WERI-Rb-1 (cell line): Measurements from ENCODE around the gene CPD.

ENCODE experiments used
- DNase-seq: peaks from one replicate; pipeline ENCODE4 v3.0.0-alpha.2; 2020
- H3K27ac ChIP-seq: fragments of 250-450 bp; sonication (Bioruptor Pico); 2 replicates; pipeline ENCODE4 v1.5.1; 2020; ENCODE audit warnings: mild to moderate bottlenecking, moderate library complexity
- H3K27me3 ChIP-seq: fragments of 250-450 bp; sonication (Bioruptor Pico); 2 replicates; pipeline ENCODE4 v1.5.1; 2021; ENCODE audit warnings: mild to moderate bottlenecking, low read depth, moderate library complexity; ENCODE audit not compliant: insufficient read depth, severe bottlenecking
- H3K36me3 ChIP-seq: fragments of 250-450 bp; sonication (Bioruptor Pico); 2 replicates; pipeline ENCODE4 v1.5.1; 2020; ENCODE audit warnings: mild to moderate bottlenecking, moderate library complexity
- H3K4me3 ChIP-seq: 2 replicates; pipeline ENCODE4 v1.5.1; 2011; ENCODE audit warnings: low read depth, mild to moderate bottlenecking, control low read depth, low read length
- H3K9me3 ChIP-seq: fragments of 250-450 bp; sonication (Bioruptor Pico); 2 replicates; pipeline ENCODE4 v1.5.1; 2021; ENCODE audit warnings: mild to moderate bottlenecking, moderate library complexity; ENCODE audit not compliant: severe bottlenecking
- TF ChIP-seq, protein P1 (sequence below): IDR thresholded peaks from 2 replicates; pipeline ENCODE4 v1.5.1; 2011; ENCODE audit warnings: low read depth, mild to moderate bottlenecking, control low read depth, inconsistent platforms, low read length

CPD gene

DNA sequence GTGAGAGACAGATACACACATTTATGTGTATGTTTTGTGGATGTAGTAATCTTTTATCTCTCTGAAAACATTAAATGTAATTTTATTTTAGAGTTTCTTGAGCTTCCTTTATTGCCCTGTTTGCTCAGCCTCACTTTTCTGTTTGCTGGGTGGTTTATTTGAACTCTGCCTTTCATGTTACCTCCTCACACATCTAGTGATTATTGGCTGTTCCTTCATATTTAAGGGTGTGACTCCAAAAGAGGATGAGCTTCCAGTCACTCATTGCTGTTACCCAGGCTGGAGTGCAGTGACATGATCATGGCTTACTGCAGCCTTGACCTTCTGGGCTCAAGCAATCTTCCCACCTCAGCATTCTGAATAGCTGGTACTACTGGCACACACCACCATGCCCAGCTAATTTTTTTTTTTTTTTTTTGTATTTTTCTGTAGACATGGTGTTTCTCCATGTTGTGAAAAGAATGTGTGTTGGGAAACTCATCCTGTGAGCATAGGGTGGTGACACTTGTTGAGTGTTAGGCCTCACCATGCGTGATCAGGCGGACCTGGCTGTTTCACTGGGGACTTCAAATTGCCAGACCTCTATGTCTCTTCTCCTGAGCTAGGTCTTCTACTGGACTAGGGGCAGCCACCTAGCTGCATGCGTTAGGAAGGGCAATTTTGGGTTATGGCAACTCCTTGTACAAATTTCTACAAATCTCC is 136.3 kb downstream of the CPD start:
- Histone ChIP-seq H3K4me3 (no peak overlapping the region), H3K36me3 (peaks cover 32% of the 10 kb centered on the region), H3K27me3 (no peaks in the 10 kb centered on the region), H3K9me3 (no peaks in the 10 kb centered on the region), H3K27ac (no peak overlapping the region)
- TF ChIP-seq, protein P1, sequence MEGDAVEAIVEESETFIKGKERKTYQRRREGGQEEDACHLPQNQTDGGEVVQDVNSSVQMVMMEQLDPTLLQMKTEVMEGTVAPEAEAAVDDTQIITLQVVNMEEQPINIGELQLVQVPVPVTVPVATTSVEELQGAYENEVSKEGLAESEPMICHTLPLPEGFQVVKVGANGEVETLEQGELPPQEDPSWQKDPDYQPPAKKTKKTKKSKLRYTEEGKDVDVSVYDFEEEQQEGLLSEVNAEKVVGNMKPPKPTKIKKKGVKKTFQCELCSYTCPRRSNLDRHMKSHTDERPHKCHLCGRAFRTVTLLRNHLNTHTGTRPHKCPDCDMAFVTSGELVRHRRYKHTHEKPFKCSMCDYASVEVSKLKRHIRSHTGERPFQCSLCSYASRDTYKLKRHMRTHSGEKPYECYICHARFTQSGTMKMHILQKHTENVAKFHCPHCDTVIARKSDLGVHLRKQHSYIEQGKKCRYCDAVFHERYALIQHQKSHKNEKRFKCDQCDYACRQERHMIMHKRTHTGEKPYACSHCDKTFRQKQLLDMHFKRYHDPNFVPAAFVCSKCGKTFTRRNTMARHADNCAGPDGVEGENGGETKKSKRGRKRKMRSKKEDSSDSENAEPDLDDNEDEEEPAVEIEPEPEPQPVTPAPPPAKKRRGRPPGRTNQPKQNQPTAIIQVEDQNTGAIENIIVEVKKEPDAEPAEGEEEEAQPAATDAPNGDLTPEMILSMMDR, result no peak
- DNase-seq, result no peak

DNA sequence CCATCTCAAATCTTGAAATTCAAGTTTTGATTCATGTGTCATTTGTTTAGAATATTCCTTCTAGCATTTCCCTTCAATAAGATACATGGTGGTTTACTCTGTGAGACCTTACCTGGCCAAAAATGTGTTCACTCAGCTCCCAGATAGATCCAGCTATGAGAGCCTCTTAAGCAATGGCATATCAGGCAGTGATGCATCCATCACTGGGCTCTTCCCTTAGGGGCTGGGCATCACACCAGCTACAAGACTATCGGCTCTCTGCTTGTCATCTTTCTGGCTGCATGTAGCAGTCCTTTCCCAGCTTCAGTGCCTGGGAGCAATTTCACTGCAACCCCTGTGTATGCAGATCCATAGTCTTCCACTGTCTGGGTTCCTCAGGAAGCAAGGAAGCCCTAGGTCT is 139.1 kb downstream of the CPD start:
- H3K4me3 ChIP-seq, result no peak overlapping the region
- H3K27ac ChIP-seq, result no peak overlapping the region
- no peaks in the 10 kb centered on the region for H3K27me3 ChIP-seq
- peaks cover 42% of the 10 kb centered on the region for H3K36me3 ChIP-seq
- peaks cover 2% of the 10 kb centered on the region for H3K9me3 ChIP-seq
- DNase-seq, result no peak
- TF ChIP-seq, protein P1, result no peak

DNA sequence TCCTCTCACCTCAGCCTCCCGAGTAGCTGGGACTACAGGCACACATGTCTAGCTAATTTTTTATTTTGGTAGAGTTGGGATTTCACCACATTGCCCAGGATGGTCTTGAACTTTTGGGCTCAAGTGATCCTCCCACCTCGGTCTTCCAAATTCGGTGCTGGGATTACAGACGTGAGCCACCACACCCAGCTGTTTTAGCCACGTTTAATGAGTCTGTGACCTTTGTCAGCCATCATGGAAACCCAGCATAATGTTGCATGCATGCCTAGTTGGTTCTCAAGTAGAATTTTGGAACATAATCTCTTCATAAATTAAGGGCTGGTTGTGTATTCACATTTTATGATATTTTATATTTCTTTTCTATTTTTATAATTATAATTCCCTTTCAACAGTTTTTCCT is 140.4 kb downstream of the CPD start:
- Histone ChIP-seq H3K27ac (no peak overlapping the region), H3K27me3 (no peaks in the 10 kb centered on the region), H3K36me3 (peaks cover 42% of the 10 kb centered on the region), H3K9me3 (peaks cover 2% of the 10 kb centered on the region), H3K4me3 (no peak overlapping the region)
- TF ChIP-seq, protein P1, result no peak
- no peak for DNase-seq
